ENCODE results near the gene DIP2C. TPM values are rescaled to one million over a fixed set of nuclear protein-coding genes. Genes with fewer than 3 reads are reported as not detected.

The DIP2C gene
- total RNA-seq, 1 experiment from 2014 or later = 11.4 TPM

DNA sequence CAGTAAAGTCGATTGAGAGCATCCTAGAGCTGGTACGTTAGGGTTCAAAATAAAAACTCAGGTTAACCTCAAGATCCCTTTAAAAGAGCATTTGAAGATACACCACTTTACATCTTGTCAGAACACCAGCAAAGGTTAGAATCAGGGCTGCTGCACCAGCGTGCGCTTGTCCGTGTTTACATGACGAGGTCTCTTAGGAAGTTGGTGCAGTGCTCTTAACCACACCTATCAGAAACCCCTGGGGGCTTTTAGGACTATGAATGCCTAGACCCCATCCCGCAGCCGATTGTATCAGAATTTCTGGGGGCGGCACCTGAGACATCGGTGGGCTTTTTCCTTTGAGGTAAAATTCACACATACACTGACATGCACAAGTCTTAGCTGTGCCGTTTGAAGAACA lies 456.6 kb downstream of the DIP2C start:
- Mint-ChIP-seq H3K4me3 (ENCODE audit: unreplicated experiment) (no peak overlapping the region), H3K9me3 (ENCODE audit: unreplicated experiment) (no peaks in the 10 kb centered on the region), H3K36me3 (ENCODE audit: insufficient read depth, unreplicated experiment) (peaks cover 45% of the 10 kb centered on the region), H3K4me1 (ENCODE audit: low read depth, unreplicated experiment) (no peaks in the 10 kb centered on the region), H3K27me3 (ENCODE audit: insufficient read depth, unreplicated experiment) (no peaks in the 10 kb centered on the region), H3K27ac (ENCODE audit: unreplicated experiment) (no peak overlapping the region)
- TF ChIP-seq, protein P1, sequence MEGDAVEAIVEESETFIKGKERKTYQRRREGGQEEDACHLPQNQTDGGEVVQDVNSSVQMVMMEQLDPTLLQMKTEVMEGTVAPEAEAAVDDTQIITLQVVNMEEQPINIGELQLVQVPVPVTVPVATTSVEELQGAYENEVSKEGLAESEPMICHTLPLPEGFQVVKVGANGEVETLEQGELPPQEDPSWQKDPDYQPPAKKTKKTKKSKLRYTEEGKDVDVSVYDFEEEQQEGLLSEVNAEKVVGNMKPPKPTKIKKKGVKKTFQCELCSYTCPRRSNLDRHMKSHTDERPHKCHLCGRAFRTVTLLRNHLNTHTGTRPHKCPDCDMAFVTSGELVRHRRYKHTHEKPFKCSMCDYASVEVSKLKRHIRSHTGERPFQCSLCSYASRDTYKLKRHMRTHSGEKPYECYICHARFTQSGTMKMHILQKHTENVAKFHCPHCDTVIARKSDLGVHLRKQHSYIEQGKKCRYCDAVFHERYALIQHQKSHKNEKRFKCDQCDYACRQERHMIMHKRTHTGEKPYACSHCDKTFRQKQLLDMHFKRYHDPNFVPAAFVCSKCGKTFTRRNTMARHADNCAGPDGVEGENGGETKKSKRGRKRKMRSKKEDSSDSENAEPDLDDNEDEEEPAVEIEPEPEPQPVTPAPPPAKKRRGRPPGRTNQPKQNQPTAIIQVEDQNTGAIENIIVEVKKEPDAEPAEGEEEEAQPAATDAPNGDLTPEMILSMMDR (IDR thresholded peaks at IDR 0.05; ENCODE audit: insufficient read depth in 1 of 2, low read depth in 1 of 2, low read length in 1 of 2, severe bottlenecking in 1 of 2, unreplicated experiment in 1 of 2) = no peak
- no TSS peak for BruUV-seq (replicated peaks)
- Histone ChIP-seq H3K4me3 (ENCODE audit: low read depth, low read length) (no peak overlapping the region), H3K9me3 (no peaks in the 10 kb centered on the region), H3K36me3 (ENCODE audit: control insufficient read depth, insufficient read depth, low read length) (no peaks in the 10 kb centered on the region), H3K27me3 (replicated peaks; ENCODE audit: control insufficient read depth, insufficient read depth, low read length) (no peaks in the 10 kb centered on the region), H3K4me1 (no peaks in the 10 kb centered on the region)
- intact Hi-C loops (cut with micrococcal nuclease; ENCODE audit: unreplicated experiment) = no loop called here
- ChIA-PET POLR2A (no interaction called here), CTCF (interaction anchor here (0.7 kb wide), 1 partner anchor 65 kb away, joined by 3 read pairs; no protein-coding TSS in a partner anchor)
- no peak for DNase-seq

DNA sequence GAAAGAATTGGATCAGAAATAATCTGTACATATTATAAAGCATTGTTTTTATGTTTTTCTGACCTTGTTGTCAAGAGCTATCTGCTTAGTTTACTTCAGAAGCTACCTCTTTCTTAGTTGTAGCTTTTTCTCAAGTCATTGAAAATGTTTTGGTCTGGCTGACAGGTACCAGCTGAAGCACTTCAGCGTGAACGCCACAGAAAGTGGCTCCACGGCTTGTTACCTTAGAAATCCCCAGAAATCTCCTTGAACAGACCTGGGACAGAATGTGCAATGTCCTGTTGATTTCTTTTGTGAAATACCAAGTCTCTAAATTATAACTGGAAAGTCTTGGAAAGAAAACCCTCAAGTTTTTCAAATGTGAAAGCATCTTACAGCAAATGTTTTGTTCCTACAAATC lies 457.4 kb downstream of the DIP2C start:
- CTCF ChIA-PET = no interaction called here

DNA sequence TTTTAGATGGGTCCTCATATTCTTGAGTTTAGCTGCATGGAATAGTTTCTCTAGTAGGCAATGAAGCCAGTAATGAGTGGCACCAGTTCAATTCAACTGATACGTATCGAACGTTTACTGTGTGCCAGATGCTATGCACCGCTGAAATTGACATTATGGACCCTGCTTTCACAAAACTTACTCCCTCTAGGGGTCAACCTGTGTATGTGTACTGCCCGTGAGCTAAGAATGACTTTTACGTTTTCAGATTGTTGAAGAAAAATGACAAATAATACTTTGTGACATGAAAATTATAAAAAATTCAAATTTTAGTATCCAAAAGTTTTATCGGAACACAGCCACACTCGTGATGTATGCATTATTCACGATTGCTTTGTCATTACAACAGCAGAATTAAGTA lies 458.7 kb downstream of the DIP2C start:
- H3K36me3 Mint-ChIP-seq (ENCODE audit: insufficient read depth, unreplicated experiment) = peaks cover 40% of the 10 kb centered on the region
- no TSS peak for BruUV-seq (replicated peaks)
- peak in 1 of 2 experiments; percentile 34 for DNase-seq
- H3K4me3 Mint-ChIP-seq (ENCODE audit: unreplicated experiment) = no peak overlapping the region
- TF ChIP-seq, protein P1 (IDR thresholded peaks at IDR 0.05; ENCODE audit: insufficient read depth in 1 of 2, low read depth in 1 of 2, low read length in 1 of 2, severe bottlenecking in 1 of 2, unreplicated experiment in 1 of 2) = peak; percentile 75 to 79
- CTCF ChIA-PET = interaction anchor here (0.5 to 1.4 kb wide), 5 partner anchors 10 to 242 kb away, joined by 3 to 6 read pairs (median 3); no protein-coding TSS in a partner anchor
- no peak overlapping the region for H3K27ac Mint-ChIP-seq (ENCODE audit: unreplicated experiment)
- Histone ChIP-seq H3K4me1 (no peaks in the 10 kb centered on the region), H3K27me3 (replicated peaks; ENCODE audit: control insufficient read depth, insufficient read depth, low read length) (no peaks in the 10 kb centered on the region), H3K36me3 (ENCODE audit: control insufficient read depth, insufficient read depth, low read length) (no peaks in the 10 kb centered on the region), H3K4me3 (ENCODE audit: low read depth, low read length) (no peak overlapping the region), H3K9me3 (no peaks in the 10 kb centered on the region)
- no peaks in the 10 kb centered on the region for H3K27me3 Mint-ChIP-seq (ENCODE audit: insufficient read depth, unreplicated experiment)
- no peaks in the 10 kb centered on the region for H3K9me3 Mint-ChIP-seq (ENCODE audit: unreplicated experiment)
- no peaks in the 10 kb centered on the region for H3K4me1 Mint-ChIP-seq (ENCODE audit: low read depth, unreplicated experiment)
- intact Hi-C loops (cut with micrococcal nuclease; ENCODE audit: unreplicated experiment) = loop anchor here (1.0 kb wide), 1 partner anchor 52 kb away; no protein-coding TSS in a partner anchor
- POLR2A ChIA-PET = no interaction called here

More for the DNA sequence above, 457.4 kb downstream of the DIP2C start:
- H3K9me3 ChIP-seq = no peaks in the 10 kb centered on the region
- TF ChIP-seq, protein P1 (IDR thresholded peaks at IDR 0.05; ENCODE audit: insufficient read depth in 1 of 2, low read depth in 1 of 2, low read length in 1 of 2, severe bottlenecking in 1 of 2, unreplicated experiment in 1 of 2) = no peak
- DNase-seq = no peak
- Mint-ChIP-seq H3K9me3 (ENCODE audit: unreplicated experiment) (no peaks in the 10 kb centered on the region), H3K4me3 (ENCODE audit: unreplicated experiment) (no peak overlapping the region), H3K27me3 (ENCODE audit: insufficient read depth, unreplicated experiment) (no peaks in the 10 kb centered on the region), H3K36me3 (ENCODE audit: insufficient read depth, unreplicated experiment) (peaks cover 43% of the 10 kb centered on the region), H3K27ac (ENCODE audit: unreplicated experiment) (no peak overlapping the region), H3K4me1 (ENCODE audit: low read depth, unreplicated experiment) (no peaks in the 10 kb centered on the region)
- no peaks in the 10 kb centered on the region for H3K4me1 ChIP-seq
- POLR2A ChIA-PET = no interaction called here
- no peak overlapping the region for H3K4me3 ChIP-seq (ENCODE audit: low read depth, low read length)
- H3K36me3 ChIP-seq (ENCODE audit: control insufficient read depth, insufficient read depth, low read length) = no peaks in the 10 kb centered on the region
- BruUV-seq (replicated peaks) = no TSS peak
- intact Hi-C loops (cut with micrococcal nuclease; ENCODE audit: unreplicated experiment) = no loop called here
- no peaks in the 10 kb centered on the region for H3K27me3 ChIP-seq (replicated peaks; ENCODE audit: control insufficient read depth, insufficient read depth, low read length)
